A673 (cell line): Measurements from ENCODE around the gene KLRD1. TPM values are rescaled to one million over a fixed set of nuclear protein-coding genes. Genes with fewer than 3 reads are reported as not detected.

Experiments used
- BruUV-seq: library from RNA; stranded (reverse); fragments of 400-500 nt; replicated peaks from 2 replicates; lab custom pipeline; 2021; lab: Mats Ljungman, UMichigan
- CTCF ChIA-PET: fragments of 300-600 bp; sonication (Branson Sonifier 250); formaldehyde crosslinking; loops from one replicate; lab custom pipeline; 2022; ENCODE audit warnings: antibody characterized with exemption; lab: Charles Lee
- POLR2A ChIA-PET: fragments of 300-600 bp; sonication (Branson Sonifier 250); formaldehyde crosslinking; loops from one replicate; lab custom pipeline; 2022; ENCODE audit warnings: antibody characterized with exemption; ENCODE audit not compliant: low non-redundant PET; lab: Charles Lee
- DNase-seq: peaks from one replicate; pipeline ENCODE4 v3.0.0-alpha.2; 2015; ENCODE audit warnings: low spot score
- H3K27ac ChIP-seq: fragments of 200-600 bp; sonication (generic); 2 replicates; pipeline ENCODE4 v1.5.1; 2016; ENCODE audit warnings: mixed run types, low read depth, mild to moderate bottlenecking, mixed read lengths, antibody characterized with exemption, low read length; ENCODE audit not compliant: poor library complexity, severe bottlenecking
- H3K27me3 ChIP-seq: fragments of 200-600 bp; sonication (generic); replicated peaks from 2 replicates; pipeline ENCODE4 v1.6.1; 2017; ENCODE audit warnings: mixed run types, low read depth, mild to moderate bottlenecking, mixed read lengths, antibody characterized with exemption, low read length; ENCODE audit not compliant: insufficient read depth, poor library complexity
- H3K36me3 ChIP-seq: fragments of 200-600 bp; sonication (generic); 2 replicates; pipeline ENCODE4 v1.6.1; 2016; ENCODE audit warnings: mixed run types, mild to moderate bottlenecking, mixed read lengths, antibody characterized with exemption, low read length; ENCODE audit not compliant: insufficient read depth, poor library complexity, severe bottlenecking
- H3K4me1 ChIP-seq: fragments of 200-600 bp; sonication (generic); 2 replicates; pipeline ENCODE4 v1.6.1; 2017; ENCODE audit warnings: mixed run types, mild to moderate bottlenecking, mixed read lengths, antibody characterized with exemption, low read length; ENCODE audit not compliant: insufficient read depth, poor library complexity, severe bottlenecking
- H3K4me3 ChIP-seq: fragments of 200-600 bp; sonication (generic); 2 replicates; pipeline ENCODE4 v1.5.1; 2016; ENCODE audit warnings: low read depth, mixed run types, mild to moderate bottlenecking, mixed read lengths, low read length; ENCODE audit not compliant: poor library complexity, severe bottlenecking
- H3K9me3 ChIP-seq: fragments of 200-600 bp; sonication (generic); 2 replicates; pipeline ENCODE4 v1.6.1; 2016; ENCODE audit warnings: mixed run types, low read depth, mild to moderate bottlenecking, mixed read lengths, antibody characterized with exemption, low read length; ENCODE audit not compliant: poor library complexity, severe bottlenecking
- EZH2 ChIP-seq: fragments of 200-600 bp; sonication (generic); IDR thresholded peaks from 2 replicates; pipeline ENCODE4 v1.6.1; 2017; ENCODE audit warnings: borderline replicate concordance, low read depth, mild to moderate bottlenecking, mixed read lengths, antibody characterized with exemption, low read length; ENCODE audit not compliant: poor library complexity, severe bottlenecking
- intact Hi-C: fragments of 100-400 bp; cut with micrococcal nuclease; formaldehyde crosslinking; loops from one replicate; pipeline ENCODE4 v1.10.0; 2022; ENCODE audit not compliant: unreplicated experiment
- total RNA-seq: library from RNA; stranded (reverse); gene quantifications from 2 replicates; pipeline ENCODE4 v1.2.3, GENCODE V29; 2021
- TF ChIP-seq, protein P1 (sequence below): fragments of 300-800, 200-600 bp; sonication (generic); conservative IDR thresholded peaks from 2 replicates; pipeline ENCODE4 v1.5.1; 2017; ENCODE audit warnings: low read depth, mild to moderate bottlenecking, antibody characterized with exemption, low read length, moderate library complexity, mixed read lengths

The KLRD1 gene
- total RNA-seq, 1 experiment from 2014 or later = 0.02 TPM

GRCh38 chr12:10305411-10305810 is 2.3 kb upstream of the KLRD1 start:
- BruUV-seq = no TSS peak
- DNase-seq = no peak
- intact Hi-C loops = no loop called here
- Histone ChIP-seq H3K4me1 (no peaks in the 10 kb centered on the region), H3K9me3 (no peaks in the 10 kb centered on the region), H3K36me3 (no peaks in the 10 kb centered on the region), H3K27ac (no peak overlapping the region), H3K4me3 (no peak overlapping the region), H3K27me3 (no peaks in the 10 kb centered on the region)
- TF ChIP-seq EZH2 = no peak
- TF ChIP-seq, protein P1, sequence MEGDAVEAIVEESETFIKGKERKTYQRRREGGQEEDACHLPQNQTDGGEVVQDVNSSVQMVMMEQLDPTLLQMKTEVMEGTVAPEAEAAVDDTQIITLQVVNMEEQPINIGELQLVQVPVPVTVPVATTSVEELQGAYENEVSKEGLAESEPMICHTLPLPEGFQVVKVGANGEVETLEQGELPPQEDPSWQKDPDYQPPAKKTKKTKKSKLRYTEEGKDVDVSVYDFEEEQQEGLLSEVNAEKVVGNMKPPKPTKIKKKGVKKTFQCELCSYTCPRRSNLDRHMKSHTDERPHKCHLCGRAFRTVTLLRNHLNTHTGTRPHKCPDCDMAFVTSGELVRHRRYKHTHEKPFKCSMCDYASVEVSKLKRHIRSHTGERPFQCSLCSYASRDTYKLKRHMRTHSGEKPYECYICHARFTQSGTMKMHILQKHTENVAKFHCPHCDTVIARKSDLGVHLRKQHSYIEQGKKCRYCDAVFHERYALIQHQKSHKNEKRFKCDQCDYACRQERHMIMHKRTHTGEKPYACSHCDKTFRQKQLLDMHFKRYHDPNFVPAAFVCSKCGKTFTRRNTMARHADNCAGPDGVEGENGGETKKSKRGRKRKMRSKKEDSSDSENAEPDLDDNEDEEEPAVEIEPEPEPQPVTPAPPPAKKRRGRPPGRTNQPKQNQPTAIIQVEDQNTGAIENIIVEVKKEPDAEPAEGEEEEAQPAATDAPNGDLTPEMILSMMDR = no peak
- POLR2A ChIA-PET = no interaction called here
- CTCF ChIA-PET = no interaction called here

- intact Hi-C loops = no loop called here
- no TSS peak for BruUV-seq
- H3K4me3 ChIP-seq = no peak overlapping the region
- H3K36me3 ChIP-seq = no peaks in the 10 kb centered on the region
- peak; percentile 22 for DNase-seq
- CTCF ChIA-PET = no interaction called here
- no peaks in the 10 kb centered on the region for H3K9me3 ChIP-seq
- TF ChIP-seq, protein P1 = no peak
- TF ChIP-seq EZH2 = no peak
- H3K4me1 ChIP-seq = no peaks in the 10 kb centered on the region
- POLR2A ChIA-PET = no interaction called here
- H3K27ac ChIP-seq = no peak overlapping the region
- no peaks in the 10 kb centered on the region for H3K27me3 ChIP-seq
Observed at GRCh38 chr12:10310926-10311720, 3.5 kb downstream of the KLRD1 start.

- no peak for DNase-seq
- no TSS peak for BruUV-seq
- H3K9me3 ChIP-seq = no peaks in the 10 kb centered on the region
- no peak overlapping the region for H3K4me3 ChIP-seq
- no peak overlapping the region for H3K27ac ChIP-seq
- ChIA-PET POLR2A (no interaction called here), CTCF (no interaction called here)
- H3K27me3 ChIP-seq = no peaks in the 10 kb centered on the region
- no peaks in the 10 kb centered on the region for H3K4me1 ChIP-seq
- no peak for TF ChIP-seq EZH2
- TF ChIP-seq, protein P1 = no peak
- no peaks in the 10 kb centered on the region for H3K36me3 ChIP-seq
- intact Hi-C loops = no loop called here
Observed at GRCh38 chr12:10319388-10319787, 11.7 kb downstream of the KLRD1 start.
